Dermis microvascular lymphatic vessel endothelial cell (primary cell): ENCODE measurements around the gene ECPAS. TPM values are rescaled to one million over a fixed set of nuclear protein-coding genes. Genes with fewer than 3 reads are reported as not detected.
A peak's percentile ranks its signal among the peaks of the same experiment; 100 is the strongest.
"Not testable (repeated sequence)": the region's sequence is repeated elsewhere in the genome, so short reads cannot be mapped to it uniquely, and the experiment has no call there.

Experiments used
- DNase-seq, 2 donors: peaks; one replicate each; pipeline versions ENCODE4 v3.0.0 to v3.0.0-alpha.2; 2010; ENCODE audit warnings: low read depth in 2 of 2
- total RNA-seq: library from RNA; depleted of rRNA; stranded (reverse); fragments of >200 nt; gene quantifications from 2 replicates; pipeline ENCODE4 v1.2.1, GENCODE V29; 2014

ECPAS gene
- total RNA-seq, 1 donor from 2014 or later: 92.8 TPM

DNA sequence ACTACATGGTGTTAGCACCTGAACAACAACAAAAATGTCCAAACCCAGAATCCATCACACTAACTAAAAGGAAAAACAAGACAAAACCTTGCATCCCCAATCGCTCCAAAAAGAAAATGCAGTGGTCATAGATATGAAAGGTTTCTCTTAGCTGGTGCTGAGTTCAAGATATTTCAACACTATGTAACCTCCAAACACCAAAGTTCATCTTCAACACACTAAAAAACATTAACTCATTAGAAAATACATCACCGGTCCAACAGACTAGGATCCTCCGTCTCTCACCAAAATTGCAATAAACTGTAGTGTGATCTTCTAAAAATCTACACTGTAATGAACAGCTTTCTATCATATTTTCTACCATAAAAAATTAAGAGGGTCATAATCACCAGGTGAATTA, 60.8 kb downstream of the ECPAS start:
- no peak for DNase-seq

DNA sequence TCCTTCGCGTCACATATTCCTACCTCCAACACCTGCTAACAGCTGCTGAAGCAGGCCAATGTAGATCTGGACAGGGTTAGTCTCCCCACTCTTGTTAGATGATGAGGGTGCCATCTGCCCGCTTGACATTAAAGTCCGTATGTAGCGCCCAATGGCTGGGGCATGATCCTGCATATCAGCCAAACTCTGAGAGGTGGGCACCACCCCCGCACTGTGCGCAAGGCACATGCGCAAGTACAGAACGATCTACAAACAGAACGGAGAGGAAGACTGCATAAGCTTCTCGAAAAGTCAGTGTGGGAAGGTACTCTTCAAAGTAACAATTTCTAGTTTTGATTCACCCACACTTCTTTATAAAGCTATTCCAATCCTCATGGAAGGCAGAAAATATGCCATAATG, 69.8 kb downstream of the ECPAS start:
- DNase-seq: no peak

DNA sequence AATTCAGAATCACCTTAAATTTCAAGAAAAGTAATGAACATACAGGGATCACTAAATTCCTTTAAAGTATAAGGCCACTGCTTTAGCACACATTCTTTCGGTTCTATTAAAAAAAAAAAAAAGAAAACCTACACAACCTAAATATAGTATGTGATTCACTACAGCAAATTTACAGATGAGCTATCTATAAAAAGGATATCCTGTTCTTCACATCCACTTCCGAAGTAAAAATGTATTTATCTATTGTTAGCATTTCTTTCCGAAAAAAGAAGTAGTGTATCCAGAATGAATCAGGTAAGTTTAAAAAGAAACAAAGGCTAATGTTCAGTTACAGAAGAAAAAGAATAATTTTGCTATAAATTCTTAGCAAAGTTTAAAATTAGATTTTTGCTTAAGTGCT, 70.2 kb downstream of the ECPAS start:
- DNase-seq: peak; percentile 18 to 47

DNA sequence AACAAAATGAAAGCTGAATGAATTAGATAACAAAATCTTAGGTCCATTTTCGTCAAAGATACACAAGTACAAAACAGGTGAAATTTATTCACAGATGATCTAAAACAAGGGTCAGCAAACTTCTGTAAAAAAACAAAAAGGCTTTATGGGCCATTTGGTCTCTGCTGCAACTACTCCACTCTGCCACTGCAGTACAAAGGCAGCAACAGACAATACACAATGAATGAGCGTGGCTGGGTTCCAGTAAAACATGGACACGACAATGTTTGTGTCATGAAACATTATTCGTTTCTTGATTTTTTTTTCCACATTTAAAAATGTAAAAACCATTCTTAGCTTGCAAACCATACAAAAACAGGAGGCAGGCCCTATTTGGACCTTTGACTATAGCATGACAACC, 71.9 kb downstream of the ECPAS start:
- peak; percentile 14 to 19 for DNase-seq

DNA sequence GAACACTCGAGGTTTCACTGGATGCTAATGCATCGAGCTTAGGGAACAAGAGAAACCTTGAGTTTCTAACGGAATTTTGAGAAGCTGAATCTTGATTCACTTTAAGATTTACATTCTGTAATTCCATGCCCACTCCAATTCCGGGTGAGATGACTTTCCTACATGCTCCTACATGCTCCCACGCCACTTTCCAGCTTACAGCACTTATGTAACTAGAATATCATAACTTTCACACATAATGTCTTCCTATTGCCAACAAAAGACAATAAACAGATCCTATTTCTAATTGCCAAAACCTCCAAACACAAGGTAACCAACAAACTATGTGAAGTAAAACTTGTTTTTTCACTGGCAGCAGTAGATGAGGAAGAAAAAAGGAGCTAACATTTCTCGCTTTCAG, 72.9 kb downstream of the ECPAS start:
- no peak for DNase-seq

DNA sequence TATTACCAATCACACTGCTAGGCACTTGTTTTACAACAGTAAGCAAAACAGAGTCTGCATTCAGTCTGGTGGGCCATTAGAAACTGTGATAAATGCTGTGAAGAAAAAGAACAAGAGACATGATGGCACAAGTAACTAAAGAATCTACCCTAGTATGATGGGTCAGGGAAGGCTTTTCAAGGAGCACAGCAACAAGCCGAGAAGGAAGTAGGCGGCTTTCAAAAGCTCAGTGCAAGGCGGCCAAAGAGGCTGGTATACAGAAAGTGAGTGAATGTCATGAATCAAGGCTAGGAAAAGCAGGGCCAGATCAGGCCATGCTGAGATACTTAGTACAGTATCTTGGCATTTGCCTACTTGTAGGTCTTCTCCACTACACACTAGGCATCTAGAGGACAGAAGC, 76.4 kb downstream of the ECPAS start:
- DNase-seq: no peak

DNA sequence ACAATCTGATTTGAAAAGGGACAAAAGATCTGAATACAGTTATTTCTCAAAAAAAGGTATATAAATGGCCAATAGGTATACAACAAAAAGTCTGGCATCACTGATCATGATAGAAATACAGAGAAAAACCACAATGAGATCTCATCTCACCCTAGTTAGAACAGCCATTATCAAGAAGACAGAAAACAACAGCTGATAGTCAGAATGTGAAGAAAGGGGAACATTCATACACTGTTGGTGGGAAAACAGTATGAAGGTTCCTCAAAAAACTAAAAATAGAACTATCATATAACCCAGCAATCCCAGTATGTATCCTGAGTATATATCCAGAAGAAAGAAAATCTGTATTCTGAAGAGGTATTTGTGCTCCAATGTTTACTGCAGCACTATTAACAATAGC, 78.5 kb downstream of the ECPAS start:
- DNase-seq: no peak

DNA sequence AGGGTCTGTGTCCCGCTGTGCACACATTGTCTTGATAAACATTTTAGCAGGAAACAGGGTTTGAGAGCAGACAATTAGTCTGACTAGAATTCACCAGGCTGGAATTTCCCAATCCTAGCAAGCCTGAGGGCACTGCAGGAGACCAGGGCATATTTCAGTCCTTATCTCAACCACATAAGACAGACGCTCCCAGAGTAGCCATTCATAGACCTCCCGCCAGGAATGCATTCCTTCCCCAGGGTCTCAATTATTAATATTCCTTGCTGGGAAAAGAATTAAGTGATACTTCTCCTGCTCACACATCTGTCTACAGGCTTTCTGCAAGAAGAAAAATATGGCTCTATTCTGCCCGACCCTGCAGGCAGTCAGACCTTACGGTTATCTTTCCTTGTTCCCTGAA, 82.7 kb downstream of the ECPAS start:
- DNase-seq: not testable (repeated sequence)

DNA sequence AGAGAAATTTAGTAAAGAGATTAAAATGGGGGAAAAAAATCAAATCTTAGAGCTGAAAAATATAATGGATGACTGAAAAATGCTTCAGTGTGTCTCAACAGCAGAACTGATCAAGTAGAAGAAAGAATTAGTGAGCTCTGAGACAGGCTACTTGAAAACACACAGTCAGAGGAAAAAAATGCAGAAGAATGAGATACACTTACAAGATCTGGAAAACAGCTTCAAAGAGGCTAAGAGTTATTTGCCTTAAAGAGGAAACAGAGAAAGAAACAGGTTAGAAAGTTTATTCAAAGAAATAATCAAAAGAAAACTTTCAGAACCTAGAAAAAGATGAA, 83.7 kb downstream of the ECPAS start:
- no peak for DNase-seq

DNA sequence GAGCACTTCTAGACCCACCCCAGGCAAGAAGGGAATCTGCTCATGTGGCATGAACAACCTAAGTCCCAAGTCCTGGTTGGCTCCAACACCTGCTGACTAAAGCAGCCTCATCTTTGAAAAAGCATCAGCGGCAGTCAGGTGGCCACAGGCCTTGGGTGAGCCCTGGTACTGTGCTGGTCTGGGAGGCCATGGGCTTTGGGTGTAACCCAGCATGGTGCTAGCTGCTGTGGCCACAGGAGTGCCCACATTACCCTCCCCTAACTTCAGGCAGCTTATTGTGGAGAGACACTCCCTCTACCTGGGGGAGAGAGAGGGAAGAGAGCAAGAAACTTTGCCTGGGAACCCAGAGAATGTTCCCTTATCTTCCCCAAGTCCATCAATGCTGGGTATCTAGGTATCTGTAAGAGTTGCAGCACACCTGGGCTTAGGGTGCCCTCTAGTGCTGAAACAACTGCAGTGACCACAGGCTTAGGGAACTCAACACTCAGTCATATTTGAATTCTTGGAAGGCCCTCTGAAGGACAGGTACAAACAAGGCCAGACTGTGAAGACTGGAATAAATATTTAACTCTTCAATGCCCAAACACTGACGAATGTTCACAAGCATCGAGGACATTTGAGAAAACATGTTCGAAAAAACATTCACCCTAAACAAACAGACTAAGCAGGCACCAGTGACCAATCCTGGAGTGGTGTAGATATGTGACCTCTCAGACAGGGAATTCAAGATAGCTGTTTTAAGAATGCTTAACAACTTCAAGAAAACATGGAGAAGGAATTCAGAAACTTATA, 84.2 kb downstream of the ECPAS start:
- DNase-seq: peak in 1 of 2 donors; percentile 33

DNA sequence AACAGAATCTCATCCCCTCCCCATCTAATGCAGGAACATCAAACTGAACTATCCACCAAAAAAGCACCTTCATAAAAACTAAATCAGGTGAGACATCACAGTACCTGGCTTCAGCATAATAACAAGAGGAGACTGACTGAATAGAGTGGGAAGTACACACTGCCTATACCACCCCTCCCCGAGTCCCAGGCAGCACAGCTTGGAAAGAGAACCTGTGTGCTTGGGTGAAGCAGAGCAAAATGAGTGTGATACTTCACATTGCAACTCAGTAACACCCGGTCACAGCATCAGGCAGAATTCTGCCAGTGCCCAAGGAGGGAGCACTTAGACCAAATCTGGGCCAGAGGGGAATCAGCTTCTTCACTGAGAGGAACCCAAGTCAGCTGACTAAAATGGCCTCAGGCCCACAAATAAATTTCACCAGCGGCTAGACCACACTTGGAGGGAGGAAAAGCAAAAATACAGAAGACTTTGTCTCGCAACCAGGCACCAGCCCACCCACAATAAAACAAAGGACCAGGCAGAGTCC, 84.9 kb downstream of the ECPAS start:
- DNase-seq: no peak

DNA sequence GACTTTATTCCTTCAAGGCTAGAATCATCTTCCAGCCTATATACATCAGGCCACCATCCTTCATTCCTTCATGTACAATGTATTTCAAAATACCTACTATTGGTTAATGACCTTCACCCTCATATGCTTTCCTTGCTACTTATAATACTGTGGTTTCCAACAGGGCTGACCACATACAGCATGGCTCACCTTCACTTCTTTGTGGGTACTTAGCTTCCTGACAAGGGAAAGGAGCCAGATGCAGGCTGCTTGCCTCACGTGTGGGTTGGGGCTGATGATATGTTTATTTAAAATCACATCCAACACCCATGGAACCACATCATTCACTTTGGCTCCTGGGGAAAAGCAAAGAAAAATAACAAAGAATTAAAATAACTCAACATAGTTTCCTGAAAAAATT, 90.2 kb downstream of the ECPAS start:
- DNase-seq: no peak

DNA sequence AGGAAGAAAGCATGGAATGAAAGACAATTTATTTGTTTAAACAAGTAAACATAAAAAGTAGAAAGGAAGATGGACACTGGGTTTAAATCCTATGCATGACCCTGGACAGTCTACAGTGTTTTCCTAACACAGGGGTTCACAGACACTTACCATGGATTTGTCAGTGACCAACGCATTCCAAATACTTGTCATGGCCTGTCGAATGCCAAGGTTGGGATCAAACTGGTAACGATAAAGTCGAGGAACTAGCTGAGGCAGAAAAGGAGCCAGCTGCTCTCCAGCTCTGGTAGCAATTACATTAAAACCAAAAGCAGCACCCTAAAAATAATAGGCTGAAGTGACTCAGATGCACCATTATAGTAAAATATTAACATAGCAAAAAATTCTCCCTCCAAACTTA, 94.8 kb downstream of the ECPAS start:
- no peak for DNase-seq

DNA sequence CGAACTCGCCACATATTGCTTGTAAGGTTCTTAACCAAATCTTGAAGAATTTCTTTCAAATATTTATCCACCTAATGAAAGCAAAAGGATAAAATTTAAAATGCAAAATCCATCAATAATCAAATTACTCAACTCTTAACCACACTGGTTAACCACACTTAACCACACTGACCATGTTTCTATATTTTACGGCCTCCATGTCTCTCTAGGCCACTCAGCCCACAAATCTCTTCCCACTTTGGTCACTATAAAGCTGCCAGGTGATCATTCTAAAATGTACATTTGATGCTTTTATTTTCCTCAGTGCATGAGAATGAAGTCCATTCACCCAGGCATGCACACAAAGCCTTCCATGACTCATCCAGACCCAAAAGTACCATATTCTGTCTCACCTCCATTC, 97.8 kb downstream of the ECPAS start:
- DNase-seq: no peak

DNA sequence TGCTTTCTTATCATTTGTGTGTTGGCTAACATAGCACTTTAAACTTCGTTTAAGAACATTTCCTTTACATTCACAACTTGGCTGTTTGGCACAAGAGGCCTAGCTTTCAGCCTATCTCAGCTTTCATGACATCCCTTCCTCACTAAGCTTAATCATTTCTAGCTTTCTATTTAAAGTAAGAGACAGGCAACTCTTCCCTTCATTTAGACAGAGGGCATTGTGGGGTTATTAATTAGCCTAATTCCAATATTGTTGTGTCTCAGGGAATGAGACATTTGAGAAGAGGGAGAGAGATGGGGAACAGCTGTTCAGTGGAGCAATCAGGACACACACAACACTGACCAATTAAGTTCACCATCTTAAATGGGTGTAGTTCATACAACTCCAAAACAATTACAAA, 103.2 kb downstream of the ECPAS start:
- no peak for DNase-seq

DNA sequence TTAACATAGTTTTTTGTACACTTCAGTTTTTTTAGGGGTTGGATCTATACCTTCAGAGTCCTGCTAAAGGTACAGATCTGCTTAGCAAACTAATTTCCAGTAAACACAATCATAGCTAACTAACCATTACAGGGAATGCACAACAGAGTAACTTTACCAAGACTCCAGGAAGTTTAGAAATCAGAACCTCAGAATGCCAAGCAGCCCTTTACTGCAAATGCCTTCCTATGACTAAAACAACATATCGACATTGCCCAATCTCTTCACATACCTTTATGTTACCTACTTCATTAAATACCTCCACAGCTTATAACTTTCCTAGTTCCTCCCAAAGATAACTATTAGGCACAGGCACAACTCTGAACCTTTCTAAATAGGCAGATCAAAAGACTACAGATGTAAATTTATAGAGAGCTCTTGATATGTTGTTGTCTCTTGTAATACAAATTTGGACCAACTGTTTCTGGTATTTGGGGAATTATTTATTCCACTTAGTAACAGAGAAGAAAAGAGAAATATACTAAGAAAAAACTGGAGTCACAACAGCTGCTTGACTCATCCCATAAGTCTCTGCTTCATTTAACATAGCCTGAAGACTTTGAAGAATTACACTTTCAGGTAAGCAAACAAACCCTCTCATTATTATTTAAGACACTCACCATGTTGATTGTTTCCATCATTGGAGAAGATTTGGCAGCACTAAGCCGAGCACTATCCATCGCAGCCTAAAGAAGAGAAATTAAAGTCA, 108.2 kb downstream of the ECPAS start:
- DNase-seq: no peak

DNA sequence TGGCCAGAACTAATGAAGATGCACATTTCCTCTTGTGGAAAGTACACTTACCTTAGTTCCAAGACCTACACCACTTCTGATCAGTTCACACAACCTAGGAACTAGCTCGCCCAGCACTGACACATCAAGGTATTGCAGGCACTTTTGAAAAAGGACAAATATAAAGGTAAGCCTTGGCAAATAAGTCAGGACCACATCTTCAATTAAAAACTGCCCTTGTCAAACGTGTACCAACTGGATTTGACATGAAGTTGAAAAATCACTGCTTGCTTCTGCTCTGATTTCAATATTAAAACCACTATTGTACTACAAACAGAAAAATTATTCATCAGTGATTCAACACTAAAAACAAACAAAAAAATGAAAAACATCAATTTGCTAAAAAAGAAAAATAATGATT, 109.1 kb downstream of the ECPAS start:
- no peak for DNase-seq

DNA sequence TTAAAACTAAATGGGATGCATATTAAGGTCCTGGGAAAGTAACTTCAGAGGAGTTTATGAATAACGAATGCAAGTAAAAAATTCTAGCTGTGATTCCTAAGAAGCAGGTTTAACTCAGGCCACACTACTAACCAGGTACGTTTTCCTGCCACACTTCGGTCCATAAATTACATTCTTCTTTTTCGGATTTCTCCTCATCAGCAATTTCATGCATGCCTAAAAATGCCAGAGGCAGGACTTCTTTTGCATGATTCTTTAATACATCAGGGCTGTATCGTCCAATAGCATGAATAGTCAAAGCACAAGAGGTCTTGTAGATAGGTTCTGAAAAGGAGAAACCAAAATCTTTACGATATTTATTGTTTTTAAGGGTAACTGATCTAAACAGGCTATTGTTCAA, 111.9 kb downstream of the ECPAS start:
- no peak for DNase-seq

DNA sequence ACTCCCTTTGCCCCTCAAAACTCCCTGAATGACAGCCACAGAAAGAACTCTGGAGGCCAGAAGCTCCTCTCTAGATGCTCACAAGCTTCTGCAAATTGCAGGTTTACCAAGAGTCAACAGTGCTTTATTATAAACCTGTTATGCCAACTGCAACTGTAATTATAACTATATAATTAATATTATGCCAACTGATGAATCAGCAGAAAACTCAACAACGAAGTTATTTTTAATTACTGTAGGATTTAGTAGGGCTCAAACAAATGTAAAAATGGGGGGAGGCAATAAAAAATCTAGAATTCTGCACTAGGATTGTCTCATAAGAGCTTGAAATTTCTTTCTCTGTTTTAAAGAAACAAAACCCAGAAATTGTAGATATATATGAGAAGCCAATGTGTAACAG, 117.2 kb downstream of the ECPAS start:
- no peak for DNase-seq

DNA sequence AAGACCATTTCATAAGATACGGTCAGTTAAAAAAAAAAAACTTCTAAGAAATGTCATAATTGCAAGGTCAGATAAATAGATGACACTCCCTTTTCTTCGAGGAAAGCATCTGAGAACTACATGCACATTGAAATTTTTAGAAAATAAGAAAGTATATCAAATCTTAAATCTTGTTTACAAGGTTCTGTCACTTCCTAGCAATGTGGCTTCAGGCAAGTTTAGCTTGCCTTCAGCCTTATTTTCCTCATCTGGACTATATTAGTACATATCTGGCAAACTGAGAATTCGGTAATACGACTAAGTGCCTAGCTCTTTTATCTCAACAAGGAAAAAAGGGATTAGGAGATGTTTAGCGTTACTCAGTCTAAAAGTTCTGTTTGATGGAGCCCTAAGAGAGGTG, 121.7 kb downstream of the ECPAS start:
- DNase-seq: no peak

DNA sequence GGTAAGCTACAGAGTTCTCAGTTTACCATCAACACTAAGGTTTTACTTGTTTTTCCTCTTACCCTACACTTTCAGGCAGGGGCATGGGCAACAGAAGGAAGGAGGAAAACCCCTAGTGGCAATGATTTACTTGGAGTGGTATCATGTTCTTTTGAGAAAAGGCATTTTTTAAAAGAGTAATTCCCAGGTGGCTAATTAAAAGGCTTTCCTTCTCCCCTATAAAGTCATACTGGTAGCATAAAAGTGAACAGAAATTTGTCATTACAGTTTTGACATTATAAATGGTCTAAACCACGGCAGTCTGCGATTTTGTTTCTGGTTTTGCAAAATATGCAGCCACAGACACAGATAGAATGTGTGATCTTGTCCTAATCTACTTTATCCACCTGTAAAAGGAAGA, 123.3 kb downstream of the ECPAS start:
- no peak for DNase-seq

DNA sequence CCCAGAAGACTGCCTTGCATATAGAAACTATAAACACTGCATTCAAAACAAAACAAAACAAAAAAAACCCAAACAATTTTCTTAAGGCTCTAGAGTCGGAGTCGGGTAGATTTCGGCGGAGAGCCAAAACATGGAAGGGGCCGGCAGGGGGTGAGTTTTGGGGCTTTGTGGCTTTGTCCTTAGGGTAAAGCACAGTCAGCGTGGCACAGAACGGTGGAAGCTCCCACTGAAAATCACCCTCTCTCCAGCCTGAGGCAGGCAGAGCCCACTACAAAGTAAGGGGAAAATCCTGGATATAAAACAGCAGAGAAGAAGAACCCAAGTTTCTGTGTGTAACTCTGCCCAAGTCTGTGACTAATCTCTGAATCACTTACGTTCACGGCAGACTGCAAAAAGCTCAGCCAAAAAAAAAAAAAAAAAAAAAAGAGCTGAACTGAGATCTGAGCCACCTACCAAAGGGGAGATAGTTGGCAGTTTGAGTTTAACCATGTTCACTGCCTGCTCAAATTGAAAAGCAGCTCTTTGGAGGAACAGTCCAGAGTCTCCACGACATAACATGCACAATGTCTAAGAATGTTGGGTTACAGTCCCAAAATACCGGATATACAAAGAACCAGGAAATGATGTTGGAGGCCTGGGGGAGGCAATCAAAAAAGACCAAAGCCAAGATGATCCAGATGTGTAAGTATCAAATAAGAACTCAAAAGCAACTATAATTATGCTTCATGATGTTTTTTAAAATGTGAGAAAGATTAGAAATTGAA, 127.5 kb downstream of the ECPAS start:
- DNase-seq: peak in 1 of 2 donors; percentile 59
